ENCODE measurements around the gene SLPI.

Gene SLPI

DNA sequence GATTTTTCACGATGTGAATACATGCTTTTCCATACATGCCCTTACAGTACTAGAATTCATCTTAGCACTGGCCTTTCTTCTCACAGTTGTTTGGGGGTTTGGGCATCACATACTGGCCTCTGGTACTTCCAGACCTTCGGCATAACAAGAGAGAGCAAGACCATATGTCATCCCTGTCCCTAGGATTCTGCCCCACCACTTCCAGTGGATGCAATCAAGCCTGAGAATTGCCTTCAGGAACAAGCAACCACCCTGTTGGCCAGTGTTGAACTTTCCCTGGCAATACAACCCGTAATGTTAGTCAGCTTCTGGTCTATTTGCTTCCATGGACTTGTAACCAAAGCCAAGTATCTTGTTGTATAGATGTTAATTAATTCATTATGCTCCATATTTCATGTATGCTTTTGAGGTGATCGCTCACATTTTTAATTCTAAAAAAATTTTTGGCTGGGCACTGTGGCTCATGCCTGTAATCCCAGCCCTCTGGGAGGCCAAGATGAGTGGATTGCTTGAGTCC, 15.4 kb upstream of the SLPI start:
- no peak for DNase-seq

DNA sequence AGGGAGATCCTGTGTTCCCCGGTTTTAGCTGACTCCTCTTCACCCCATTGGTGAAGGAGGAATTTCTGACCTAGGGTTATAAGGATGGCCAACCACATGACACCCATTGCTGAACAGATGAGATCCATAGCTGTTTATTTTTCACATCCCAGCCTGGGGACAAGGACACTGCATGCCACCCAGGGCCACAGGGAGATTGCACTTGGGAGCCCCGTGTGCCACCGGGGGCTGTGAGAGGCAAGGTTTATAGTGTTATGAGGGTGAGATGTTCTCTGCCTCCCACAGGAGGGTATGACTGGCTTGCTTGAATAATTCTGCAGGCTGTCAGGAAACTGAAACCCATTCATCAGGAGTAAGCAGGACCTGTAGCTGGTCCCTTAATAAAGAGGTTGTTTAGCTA, 14.7 kb upstream of the SLPI start:
- DNase-seq, result no peak

DNA sequence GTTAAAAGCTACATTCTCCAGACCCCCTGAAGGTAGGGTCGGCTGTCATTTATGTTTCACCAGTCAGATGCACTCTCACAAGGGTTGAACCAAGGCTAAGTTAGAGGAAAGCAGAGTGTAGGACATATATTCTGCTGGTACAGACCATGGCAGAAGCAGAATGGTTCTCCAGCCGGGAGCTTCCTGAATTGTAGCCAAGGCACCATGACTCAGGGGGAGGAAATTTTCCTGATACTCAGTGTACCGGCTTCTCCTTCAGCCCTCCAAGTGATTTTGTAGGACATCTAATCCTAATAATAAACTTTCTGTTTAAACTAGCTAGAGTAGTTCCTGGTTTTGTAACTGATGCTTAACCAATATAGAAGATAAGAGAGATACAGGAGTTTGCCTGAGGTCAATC, 14.2 kb upstream of the SLPI start:
- no peak for DNase-seq

DNA sequence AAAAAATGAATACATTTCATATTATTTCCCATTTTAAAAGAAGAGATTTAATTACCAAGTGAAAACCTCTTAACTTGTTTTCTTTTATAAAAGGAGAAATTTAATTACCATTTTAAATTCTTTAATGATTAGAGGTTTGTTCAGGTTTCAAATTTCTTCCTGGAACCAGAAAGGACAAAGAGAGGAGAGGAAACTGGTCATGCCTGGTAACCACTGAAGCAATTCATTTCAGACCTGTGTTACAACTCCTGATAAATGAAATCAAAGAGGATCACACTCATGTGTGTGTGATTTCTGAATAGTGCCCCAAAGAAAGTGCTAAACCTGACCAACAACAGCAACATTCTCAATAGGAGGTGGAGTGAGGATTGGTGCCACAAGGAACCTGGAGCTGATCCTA, 12.6 kb upstream of the SLPI start:
- no peak for DNase-seq

DNA sequence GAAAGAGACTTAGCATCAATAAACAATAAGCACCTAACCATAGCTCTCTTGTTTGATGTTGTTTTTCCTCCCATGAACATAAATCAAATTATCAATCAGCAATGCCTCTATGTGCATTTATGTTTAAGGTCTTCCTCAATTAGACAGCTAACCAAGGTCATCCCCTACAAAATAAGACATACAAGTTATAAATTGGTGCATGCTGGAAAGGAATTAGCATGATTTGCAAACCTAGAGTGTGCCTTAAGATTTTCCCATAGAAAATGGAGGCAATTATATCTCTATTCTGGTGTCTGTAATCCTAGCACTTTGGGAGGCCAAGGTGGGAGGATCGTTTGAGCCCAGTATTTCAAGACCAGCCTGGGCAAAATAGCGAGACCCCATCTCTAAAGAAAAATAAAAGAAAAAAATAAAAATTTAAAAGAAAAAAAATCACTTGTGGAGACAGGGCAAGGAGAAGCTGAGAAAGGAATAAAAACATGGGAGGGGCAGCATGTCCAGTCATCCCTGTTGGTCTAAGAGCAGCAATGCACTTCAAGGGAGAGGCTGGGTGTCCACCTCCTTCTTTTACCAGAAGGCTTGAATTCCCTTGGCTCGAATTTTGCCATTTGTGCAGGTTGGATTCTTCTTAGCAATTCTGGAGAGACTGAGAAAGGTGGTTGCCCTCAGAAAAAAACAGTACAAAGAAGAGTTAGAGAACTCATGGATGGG, 9.3 kb upstream of the SLPI start:
- DNase-seq, result no peak

DNA sequence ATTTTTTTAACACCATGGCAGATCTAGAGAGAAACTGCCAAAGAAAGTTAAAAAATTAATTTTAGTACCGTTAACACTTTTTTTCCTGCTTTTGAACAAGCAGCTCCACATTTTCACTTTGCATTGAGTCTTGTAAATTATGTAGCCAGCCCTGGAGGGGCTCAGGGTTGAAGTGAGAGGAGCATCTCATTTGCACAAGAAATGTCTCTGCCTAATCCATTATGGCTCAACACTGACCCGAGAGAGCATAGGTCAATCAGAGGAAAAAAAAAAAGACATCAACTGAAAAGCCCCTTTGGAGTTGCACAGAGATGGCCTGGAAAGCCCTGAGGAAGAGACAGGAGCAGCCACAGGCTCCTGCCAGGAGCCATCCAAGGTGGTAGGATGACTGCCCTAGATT, 4.3 kb upstream of the SLPI start:
- DNase-seq, result no peak

DNA sequence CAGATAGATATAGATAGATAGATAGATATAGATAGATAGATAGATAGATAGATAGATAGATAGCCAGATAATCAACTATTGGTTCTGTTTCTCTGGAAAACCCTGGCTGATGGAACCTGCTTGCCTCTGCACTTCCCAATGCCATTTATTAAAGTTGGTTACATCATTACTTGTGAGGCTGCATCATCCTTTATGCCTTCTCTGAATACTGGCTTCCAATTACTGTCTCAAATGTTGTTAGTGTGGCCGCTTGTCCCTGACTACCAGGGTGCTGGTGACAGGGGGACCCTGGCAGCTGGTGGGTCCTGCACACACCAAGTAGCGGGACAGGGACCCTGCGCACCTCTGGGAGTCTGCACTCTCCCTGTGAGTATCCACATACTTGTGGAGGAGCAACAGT, 3.9 kb upstream of the SLPI start:
- DNase-seq, result no peak

DNA sequence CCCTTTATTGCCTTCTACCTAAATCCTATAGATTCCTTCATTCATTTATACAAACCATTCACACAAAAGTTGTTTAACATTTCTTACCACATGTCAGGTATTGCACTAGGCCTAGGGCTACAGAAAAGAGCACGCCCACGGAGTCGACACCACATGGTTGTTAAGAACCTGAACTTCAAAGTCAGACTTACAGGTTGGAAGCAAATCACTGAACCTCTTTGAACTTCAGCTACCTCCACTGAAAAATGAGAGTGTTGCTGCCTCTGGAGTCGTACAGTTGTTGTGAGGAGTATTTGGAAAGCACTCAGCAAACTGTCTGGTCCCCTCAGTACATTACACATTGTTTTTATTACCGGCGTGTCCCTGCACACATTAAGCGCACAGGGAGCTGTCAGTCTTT, 3.3 kb upstream of the SLPI start:
- DNase-seq, result no peak

DNA sequence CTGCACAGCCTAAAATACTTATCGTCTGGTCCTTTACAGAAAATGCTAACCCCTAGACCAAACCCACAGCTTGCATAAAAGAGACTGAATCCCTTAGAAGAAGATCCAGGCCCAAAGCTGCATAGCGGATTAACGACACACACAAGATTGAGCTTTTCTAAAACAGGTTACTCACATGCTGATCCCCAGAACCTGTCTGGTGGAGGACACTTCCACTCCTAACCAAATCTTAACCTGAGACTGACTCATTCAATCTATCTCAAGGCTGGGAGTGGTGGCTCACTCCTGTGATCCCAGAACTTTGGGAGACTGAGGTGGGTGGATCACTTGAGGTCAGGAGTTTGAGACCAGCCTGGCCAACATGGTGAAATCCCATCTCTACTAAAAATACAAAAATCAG, 2.8 kb upstream of the SLPI start:
- DNase-seq, result no peak

DNA sequence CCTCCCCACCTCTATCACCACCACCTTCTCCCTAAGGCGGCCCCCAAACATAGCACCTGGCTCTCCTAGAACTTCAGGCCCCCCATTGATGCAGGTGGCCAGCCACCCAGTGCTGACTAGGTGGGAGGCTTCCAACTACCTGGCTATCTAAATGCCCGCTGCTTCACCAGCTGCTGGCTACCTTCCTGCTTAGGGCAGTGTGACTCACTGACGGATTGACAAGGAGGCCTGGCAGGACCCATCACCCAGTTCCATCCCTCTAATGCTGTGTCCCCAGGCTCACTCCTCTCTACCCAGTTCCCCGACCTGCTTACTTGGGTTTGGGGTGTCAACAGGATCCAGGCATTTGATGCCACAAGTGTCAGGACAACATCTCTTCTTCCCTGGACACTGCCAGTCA, 1.1 kb downstream of the SLPI start:
- DNase-seq, result no peak

DNA sequence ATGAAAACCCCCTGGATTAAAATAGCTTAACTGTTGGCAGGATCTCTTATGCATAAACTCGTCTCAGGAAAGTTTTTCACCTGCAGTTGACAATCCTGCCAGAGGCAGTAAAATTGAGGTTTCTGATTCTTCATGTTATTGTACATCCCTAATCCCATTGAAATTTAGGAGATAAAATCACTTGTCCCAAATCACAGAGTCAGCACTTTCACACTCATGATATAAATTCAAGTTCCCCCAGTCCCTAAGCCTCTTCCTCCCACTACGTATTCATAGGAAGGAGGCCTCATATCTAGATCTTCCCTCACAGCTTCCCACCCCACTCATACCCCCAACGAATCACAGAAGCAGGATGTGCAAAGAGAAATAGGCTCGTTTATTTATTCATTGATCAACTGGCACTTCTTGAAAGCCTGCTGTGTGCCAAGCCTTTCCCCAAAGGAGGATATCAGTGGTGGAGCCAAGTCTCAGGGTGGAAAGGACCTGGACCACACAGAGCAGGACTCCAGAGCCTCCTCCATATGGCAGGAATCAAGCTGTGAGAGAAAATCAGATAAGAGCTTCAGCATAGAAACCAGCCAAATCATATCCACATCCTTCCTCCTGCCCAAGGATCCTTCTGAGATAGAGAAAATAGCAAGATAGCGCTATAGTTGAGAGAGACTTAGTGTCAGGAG, 2.3 kb downstream of the SLPI start:
- DNase-seq, result no peak

DNA sequence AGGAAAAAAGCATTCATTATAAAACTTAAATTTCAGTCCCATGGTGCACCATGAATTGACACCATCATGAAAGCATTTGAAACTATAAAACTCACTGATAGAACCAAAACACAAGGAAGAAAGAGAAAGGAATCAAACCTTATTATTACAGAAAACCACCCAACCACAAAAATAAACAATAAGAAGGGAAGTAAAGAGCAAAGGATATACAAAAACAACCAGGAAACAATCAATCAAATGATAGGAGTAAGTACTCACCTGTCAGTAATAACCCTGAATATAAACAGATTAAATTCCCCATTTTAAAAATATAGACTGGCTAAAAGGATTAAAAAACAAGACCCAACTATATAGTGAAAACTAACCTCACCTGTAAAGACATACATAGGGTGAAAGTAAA, 5.8 kb downstream of the SLPI start:
- DNase-seq, result no peak

DNA sequence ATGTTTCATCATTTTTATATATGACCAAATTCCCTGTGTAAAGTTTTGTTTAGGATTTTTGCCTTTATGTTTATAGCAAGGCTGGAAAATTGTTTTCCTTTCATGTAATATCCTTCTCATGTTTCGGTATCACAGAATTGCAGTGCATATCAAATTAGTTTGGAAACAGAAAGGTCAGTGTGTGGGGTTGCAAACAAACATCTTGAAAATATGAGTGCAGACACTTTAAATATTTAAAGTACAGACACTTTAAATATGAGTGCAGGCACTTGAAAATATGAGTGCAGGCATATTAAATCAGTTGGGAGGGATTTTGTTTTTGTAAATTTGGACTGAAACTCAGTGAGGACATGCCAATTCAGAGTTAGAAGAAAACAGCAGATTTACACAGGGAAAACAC, 6.5 kb downstream of the SLPI start:
- no peak for DNase-seq

DNA sequence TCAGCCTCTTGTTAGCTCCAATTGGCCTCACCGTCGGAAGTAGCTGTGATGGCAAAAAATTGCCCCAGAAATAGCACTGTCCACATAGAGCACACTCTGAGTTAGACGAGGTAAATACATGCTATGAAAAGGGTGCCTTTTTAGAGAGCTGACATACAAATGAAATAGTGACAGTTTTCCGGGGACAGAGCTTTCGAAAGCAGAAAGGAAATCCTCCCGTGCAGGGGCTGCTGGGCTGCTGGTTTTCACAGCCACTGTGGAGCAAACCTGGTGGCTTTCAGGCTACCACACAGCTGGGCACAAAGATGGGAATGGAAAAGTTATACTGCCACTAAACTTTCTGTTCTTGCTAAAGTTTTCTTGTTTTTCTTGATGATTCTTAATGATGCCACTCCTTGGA, 8.3 kb downstream of the SLPI start:
- DNase-seq, result no peak

DNA sequence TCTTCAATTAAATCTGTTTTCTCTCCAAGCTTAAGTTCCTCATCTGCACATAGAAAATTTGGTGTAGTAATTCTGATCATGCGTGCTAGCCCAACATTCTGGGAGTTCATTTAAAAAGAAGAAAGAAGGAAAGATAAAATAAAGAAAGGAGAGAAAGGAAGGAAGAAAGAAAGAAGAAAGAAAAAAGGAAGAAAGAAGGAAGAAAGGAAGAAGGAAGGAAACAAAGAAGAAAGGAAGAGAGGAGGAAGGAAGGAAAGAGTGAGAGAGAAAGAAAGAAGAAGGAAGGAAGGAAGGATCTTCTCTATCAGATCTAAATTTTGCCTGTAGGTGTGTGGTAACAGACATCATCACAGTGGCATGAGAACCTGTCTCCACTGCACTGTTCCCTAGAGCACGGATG, 16.2 kb downstream of the SLPI start:
- no peak for DNase-seq

DNA sequence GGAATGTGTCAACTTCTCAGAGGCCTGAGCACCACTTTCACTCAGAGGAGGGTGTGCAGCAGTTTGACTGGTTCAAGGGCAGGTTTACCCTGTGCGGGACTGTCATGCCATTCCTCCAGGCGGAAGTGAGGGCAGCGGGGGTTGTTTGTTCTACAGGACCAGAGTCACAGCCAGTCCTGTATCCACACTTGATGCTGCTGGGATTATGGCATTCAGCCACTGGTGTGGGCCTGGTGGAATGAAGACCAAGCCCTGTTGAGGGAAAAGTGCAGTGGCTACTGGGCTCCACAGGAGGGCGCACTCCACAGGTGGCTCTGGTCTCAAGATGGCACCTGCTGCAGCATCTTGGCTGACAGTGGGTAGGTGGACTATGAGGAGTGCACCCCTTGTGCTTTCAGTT, 18.4 kb downstream of the SLPI start:
- no peak for DNase-seq

DNA sequence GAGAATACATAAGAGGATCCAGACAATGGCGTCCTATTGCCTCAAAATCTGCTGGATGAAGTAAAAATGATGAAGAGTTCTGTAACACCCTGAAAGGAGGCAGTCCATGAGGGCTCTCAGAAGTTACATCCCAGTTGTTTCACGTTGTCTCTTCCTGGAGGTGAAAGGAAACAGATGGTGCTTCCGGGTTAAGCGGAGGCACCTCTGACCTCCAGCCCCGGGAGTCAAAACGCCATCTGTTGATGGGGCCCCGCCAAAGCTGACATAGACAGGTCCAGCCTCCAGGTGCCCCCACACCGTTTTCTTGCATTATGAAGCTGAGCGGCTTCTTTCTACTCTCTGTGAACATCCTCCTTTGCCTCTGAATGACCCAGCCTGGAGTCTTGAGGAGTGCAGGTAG, 23.7 kb downstream of the SLPI start:
- DNase-seq, result no peak

DNA sequence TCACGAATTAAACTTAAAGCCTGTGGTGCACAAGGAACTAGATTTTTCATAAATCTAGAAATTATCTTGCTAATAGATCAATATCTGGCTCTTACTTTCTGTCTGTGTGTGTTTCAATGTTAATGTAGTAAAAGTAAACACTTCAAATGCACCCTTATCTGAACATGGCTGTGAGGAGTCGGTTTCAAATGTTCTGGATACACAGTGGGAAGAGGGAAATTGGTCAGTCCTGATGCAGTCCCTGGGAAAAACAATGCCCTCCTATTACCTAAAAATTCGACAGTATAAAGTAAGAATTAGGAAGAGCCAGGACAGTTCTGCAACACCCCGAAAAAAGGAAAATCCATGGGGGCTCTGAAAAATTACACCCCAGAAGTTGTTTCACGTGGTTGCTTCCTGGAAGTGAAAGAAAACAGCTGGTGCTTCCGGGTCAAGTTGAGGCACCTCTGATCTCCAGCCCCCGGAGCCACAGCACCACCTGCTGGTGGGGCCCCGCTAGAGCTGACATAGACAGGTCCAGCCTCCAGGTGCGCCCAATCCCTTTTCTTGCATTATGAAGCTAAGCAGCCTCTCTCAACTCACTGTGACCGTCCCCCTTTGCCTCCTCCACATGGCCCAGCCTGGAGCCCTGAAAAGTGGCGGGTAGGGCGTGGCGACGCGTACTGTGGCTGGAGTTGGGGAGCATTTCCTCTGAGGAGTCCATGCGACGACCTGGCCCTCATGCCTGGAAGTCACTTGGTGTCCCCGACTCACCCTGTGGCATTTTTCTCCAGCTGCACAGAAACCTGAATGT, 24.9 kb downstream of the SLPI start:
- no peak for DNase-seq

DNA sequence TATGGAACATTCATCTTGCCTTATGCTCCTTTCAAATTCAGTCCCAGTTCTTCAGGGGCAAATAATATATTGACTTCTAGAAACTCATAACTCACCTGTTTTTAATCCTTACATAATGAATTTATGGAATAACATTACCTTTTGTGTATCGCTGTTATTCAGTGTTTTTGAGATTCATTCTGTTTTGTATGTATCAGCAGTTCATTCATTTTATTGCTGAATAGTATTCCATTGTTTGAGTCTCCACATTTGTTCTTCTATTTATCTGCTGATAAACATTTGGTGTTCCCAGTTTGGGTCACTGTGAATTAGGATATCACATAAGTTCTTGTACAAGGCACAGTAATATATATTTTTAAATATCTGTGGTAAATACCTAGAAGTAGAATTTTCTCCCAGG, 28.1 kb downstream of the SLPI start:
- DNase-seq, result no peak

DNA sequence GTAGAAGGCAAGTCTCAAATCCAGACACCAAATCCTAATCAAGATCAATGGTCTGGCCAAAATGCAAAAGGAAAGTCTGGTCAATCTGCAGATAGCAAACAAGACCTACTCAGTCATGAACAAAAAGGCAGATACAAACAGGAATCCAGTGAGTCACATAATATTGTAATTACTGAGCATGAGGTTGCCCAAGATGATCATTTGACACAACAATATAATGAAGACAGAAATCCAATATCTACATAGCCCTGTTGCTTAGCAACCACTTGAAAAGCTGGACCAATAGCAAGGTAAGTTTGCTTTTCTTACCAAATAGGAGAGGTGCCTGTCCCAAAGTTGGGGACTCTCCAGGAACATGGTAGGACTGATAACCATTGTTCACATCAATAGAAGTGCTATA, 31.2 kb downstream of the SLPI start:
- DNase-seq, result no peak

DNA sequence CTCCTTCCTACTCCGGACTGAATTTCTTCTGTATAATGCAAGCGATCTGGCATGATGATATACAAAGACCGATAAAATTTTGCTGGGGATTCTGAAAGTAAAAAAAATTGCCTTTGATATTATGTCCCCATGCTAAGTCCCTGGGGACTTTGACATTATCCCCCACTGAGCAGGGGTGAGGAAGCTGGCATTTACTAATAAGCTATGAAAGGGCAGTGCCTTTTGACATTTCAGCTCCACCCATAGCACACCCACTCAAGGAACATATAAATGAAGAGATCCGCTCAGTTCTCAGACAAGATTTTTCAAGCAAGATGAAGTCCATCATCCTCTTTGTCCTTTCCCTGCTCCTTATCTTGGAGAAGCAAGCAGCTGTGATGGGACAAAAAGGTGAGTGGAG, 33.3 kb downstream of the SLPI start, which contains the start of gene SEMG2:
Gene SEMG2, plus strand, starts transcription at position 298 of the 400 bp plus-strand sequence. Its CDS starts 17 bp downstream, at position 315.
- DNase-seq, result no peak

DNA sequence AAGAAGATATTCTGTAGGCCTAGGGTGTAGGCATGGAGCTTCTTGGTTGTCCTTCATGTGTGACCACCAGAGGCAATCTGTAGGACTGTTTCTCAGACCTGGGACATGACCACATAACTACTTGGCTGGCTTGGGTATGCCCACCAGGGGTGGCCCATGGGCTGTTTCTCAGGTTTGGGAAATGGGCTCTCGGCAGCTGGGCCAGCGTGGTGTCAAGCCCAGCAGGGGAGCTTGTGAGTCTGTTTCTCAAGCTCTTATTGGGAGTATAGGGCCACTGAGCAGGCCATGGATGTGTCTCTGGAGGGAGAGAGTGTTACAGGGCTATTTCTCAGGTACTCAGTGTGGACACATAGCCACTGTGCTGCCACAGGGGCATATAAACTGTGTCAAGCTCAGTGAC, 35.7 kb downstream of the SLPI start:
- no peak for DNase-seq

DNA sequence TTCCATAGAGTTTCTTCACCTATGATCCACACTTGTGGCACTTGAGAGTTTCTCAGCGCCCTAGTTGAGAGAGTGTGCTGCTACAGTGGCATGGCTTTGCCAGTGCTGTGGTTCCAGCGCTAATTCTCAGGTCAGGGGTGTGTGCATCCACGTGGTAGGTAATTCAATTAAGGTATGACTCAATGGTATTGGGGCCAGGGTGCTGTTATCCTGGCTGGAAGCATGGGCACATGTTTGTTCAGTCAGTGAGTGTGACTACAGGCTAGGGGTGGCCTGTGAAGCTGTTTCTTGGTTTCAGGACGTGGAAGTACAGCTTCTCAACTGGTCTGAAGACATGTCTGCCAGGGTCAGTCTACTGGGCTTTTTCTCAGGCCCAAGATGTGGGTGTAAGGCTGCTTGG, 36.2 kb downstream of the SLPI start:
- no peak for DNase-seq

DNA sequence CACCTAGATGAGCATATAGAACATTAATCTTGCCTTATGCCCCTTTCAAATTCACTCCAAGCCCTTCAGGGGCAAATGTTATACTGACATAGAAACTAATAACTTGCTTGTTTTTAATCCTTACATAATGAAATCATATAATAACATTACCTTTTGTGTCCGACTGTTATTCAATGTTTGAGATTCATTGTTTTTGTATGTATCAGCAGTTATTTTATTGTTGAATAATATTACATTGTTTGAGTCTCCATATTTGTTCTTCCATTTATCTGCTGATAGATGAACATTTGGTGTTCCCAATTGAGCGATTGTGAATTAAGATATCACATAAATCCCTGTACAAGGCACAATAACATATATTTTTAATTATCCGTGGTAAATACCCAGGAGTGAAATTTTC, 41.5 kb downstream of the SLPI start:
- no peak for DNase-seq

Measured in activated CD4-positive, alpha-beta T cell treated with anti-CD3 and anti-CD28 coated beads for 1 hour (primary cell).